ENCODE results near the gene SKAP1. TPM values are rescaled to one million over a fixed set of nuclear protein-coding genes. Genes with fewer than 3 reads are reported as not detected.

Gene SKAP1
- total RNA-seq, 1 experiment from 2014 or later, result 0.31 TPM

GRCh38 chr17:48244814-48245213 lies 185.2 kb downstream of the SKAP1 start:
- DNase-seq, result peak in 1 of 2 experiments; percentile 84
- Histone ChIP-seq H3K9me3 (ENCODE audit: insufficient read depth, low read depth) (no peaks in the 10 kb centered on the region; the same call in 1 of the 2 replicates), H2AFZ (peak overlapping the region; percentile 33; the same call in 1 of the 2 replicates), H3K79me2 (ENCODE audit: low read depth) (no peaks in the 10 kb centered on the region), H3K4me3 (peak overlapping the region; percentile 11; the same call in 1 of the 2 replicates), H3K4me1 (replicated peaks; ENCODE audit: insufficient read depth) (peaks cover 76% of the 10 kb centered on the region), H3K27ac (peak overlapping the region; percentile 80), H4K20me1 (ENCODE audit: insufficient read depth) (no peaks in the 10 kb centered on the region), H3K4me2 (peak overlapping the region; percentile 58), H3F3A (ENCODE audit: insufficient read depth, low read depth) (peaks cover 61% of the 10 kb centered on the region), H3K9me2 (ENCODE audit: insufficient read depth) (no peaks in the 10 kb centered on the region), H3K36me3 (ENCODE audit: low read depth) (no peaks in the 10 kb centered on the region), H3K27me3 (ENCODE audit: insufficient read depth, low read depth) (no peaks in the 10 kb centered on the region)
- intact Hi-C loops (cut with micrococcal nuclease; ENCODE audit: unreplicated experiment), result no loop called here
- ChIA-PET POLR2A (ENCODE audit: unreplicated experiment) (no interaction called here), CTCF (interaction anchor here (0.6 to 1.3 kb wide), 2 partner anchors 15 to 381 kb away, joined by 3 to 7 read pairs; no protein-coding TSS in a partner anchor)
- TF ChIP-seq EZH2 (IDR thresholded peaks at IDR 0.05; ENCODE audit: low read depth) (no peak), CTCF (conservative IDR thresholded peaks at IDR 0.05) (no peak)
- no TSS peak for BruUV-seq (replicated peaks)

- POLR2A ChIA-PET (ENCODE audit: unreplicated experiment), result no interaction called here
- no peaks in the 10 kb centered on the region for H3K27me3 ChIP-seq (ENCODE audit: insufficient read depth, low read depth)
- H3K4me2 ChIP-seq, result peak overlapping the region; percentile 58
- peak overlapping the region; percentile 80 for H3K27ac ChIP-seq
- H3K4me1 ChIP-seq (replicated peaks; ENCODE audit: insufficient read depth), result peaks cover 82% of the 10 kb centered on the region
- H4K20me1 ChIP-seq (ENCODE audit: insufficient read depth), result no peaks in the 10 kb centered on the region
- peaks cover 65% of the 10 kb centered on the region for H3F3A ChIP-seq (ENCODE audit: insufficient read depth, low read depth)
- peak overlapping the region; percentile 14; the same call in 1 of the 2 replicates for H3K4me3 ChIP-seq
- no TSS peak for BruUV-seq (replicated peaks)
- H3K9me3 ChIP-seq (ENCODE audit: insufficient read depth, low read depth), result no peaks in the 10 kb centered on the region; the same call in 1 of the 2 replicates
- H3K79me2 ChIP-seq (ENCODE audit: low read depth), result no peaks in the 10 kb centered on the region
- peak overlapping the region; percentile 33; the same call in 1 of the 2 replicates for H2AFZ ChIP-seq
- no peaks in the 10 kb centered on the region for H3K9me2 ChIP-seq (ENCODE audit: insufficient read depth)
- intact Hi-C loops (cut with micrococcal nuclease; ENCODE audit: unreplicated experiment), result no loop called here
- no peaks in the 10 kb centered on the region for H3K36me3 ChIP-seq (ENCODE audit: low read depth)
- peak in 1 of 2 experiments; percentile 97 for DNase-seq
- CTCF ChIA-PET, result interaction anchor here (1.3 kb wide), 1 partner anchor 15 kb away, joined by 3 read pairs; no protein-coding TSS in a partner anchor
- TF ChIP-seq CTCF (conservative IDR thresholded peaks at IDR 0.05), result 0 out of 2 replicates have a peak, but pooled peaks have one; percentile 20
- no peak for TF ChIP-seq EZH2 (IDR thresholded peaks at IDR 0.05; ENCODE audit: low read depth)
Measured at GRCh38 chr17:48244121-48244711, 185.8 kb downstream of the SKAP1 start.

- no TSS peak for BruUV-seq (replicated peaks)
- no peak overlapping the region for H2AFZ ChIP-seq
- no peaks in the 10 kb centered on the region for H3K27me3 ChIP-seq (ENCODE audit: insufficient read depth, low read depth)
- POLR2A ChIA-PET (ENCODE audit: unreplicated experiment), result interaction anchor here (0.5 kb wide), 1 partner anchor 398 kb away, joined by 3 read pairs; no protein-coding TSS in a partner anchor
- intact Hi-C loops (cut with micrococcal nuclease; ENCODE audit: unreplicated experiment), result no loop called here
- H3K4me2 ChIP-seq, result peak overlapping the region; percentile 61
- TF ChIP-seq CTCF (conservative IDR thresholded peaks at IDR 0.05) (no peak), EZH2 (IDR thresholded peaks at IDR 0.05; ENCODE audit: low read depth) (no peak)
- no peaks in the 10 kb centered on the region for H3K9me2 ChIP-seq (ENCODE audit: insufficient read depth)
- CTCF ChIA-PET, result no interaction called here
- H3K4me1 ChIP-seq (replicated peaks; ENCODE audit: insufficient read depth), result peaks cover 100% of the 10 kb centered on the region
- no peak for DNase-seq
- no peaks in the 10 kb centered on the region for H3K79me2 ChIP-seq (ENCODE audit: low read depth)
- H3K9me3 ChIP-seq (ENCODE audit: insufficient read depth, low read depth), result peaks cover 9% of the 10 kb centered on the region
- peaks cover 74% of the 10 kb centered on the region for H3F3A ChIP-seq (ENCODE audit: insufficient read depth, low read depth)
- peak overlapping the region; percentile 83 for H3K27ac ChIP-seq
- no peaks in the 10 kb centered on the region for H4K20me1 ChIP-seq (ENCODE audit: insufficient read depth)
- no peak overlapping the region for H3K4me3 ChIP-seq
- no peaks in the 10 kb centered on the region for H3K36me3 ChIP-seq (ENCODE audit: low read depth)
Measured at GRCh38 chr17:48241770-48242497, 188.1 kb downstream of the SKAP1 start.
